NCI-H82 treated with DMSO at 0.1 percent for 48 hours (cell line): ENCODE results near the gene ANO9.
A peak's percentile ranks its signal among the peaks of the same experiment; 100 is the strongest.

Experiments used
- DNase-seq: peaks from one replicate; lab custom pipeline; 2025; ENCODE audit not compliant: unreplicated experiment; lab: John Stamatoyannopoulos, UW

Gene ANO9

GRCh38 chr11:452916-453527 is 11.2 kb upstream of the ANO9 start:
- DNase-seq = no peak

GRCh38 chr11:452203-452744 is 10.5 kb upstream of the ANO9 start:
- no peak for DNase-seq

- DNase-seq = no peak
Measured at GRCh38 chr11:451738-452137, 9.9 kb upstream of the ANO9 start.

- DNase-seq = no peak
Measured at GRCh38 chr11:450809-451451, 9.1 kb upstream of the ANO9 start.

- DNase-seq = peak; percentile 87
Measured at GRCh38 chr11:449889-450808, 8.3 kb upstream of the ANO9 start, which contains the start of gene PTDSS2. Gene PTDSS2, plus strand, starts transcription at chr11:450279. Its CDS starts 177 bp downstream, at chr11:450456.

GRCh38 chr11:447923-448731 is 6.3 kb upstream of the ANO9 start:
- DNase-seq = peak; percentile 69

GRCh38 chr11:446891-447290 is 5.1 kb upstream of the ANO9 start:
- no peak for DNase-seq

GRCh38 chr11:445765-446588 is 4.2 kb upstream of the ANO9 start:
- no peak for DNase-seq

- DNase-seq = no peak
Measured at GRCh38 chr11:444396-445144, 2.8 kb upstream of the ANO9 start.

GRCh38 chr11:443542-444199 is 1.9 kb upstream of the ANO9 start:
- no peak for DNase-seq

- no peak for DNase-seq
Measured at GRCh38 chr11:442611-443081, 835 bp upstream of the ANO9 start.

- DNase-seq = no peak
Measured at GRCh38 chr11:441043-441417, 781 bp downstream of the ANO9 start.

- DNase-seq = no peak
Measured at GRCh38 chr11:440065-441042, 1.5 kb downstream of the ANO9 start.

- no peak for DNase-seq
Measured at GRCh38 chr11:439315-440064, 2.3 kb downstream of the ANO9 start.

GRCh38 chr11:438101-438844 is 3.5 kb downstream of the ANO9 start:
- DNase-seq = no peak
